Mesothelial cell of epicardium (in vitro differentiated cells): ENCODE data around the gene NTM. TPM values are rescaled to one million over a fixed set of nuclear protein-coding genes. Genes with fewer than 3 reads are reported as not detected.
A peak's percentile ranks its signal among the peaks of the same experiment; 100 is the strongest.

Source experiments
- DNase-seq, 2 experiments: peaks; one replicate each; pipeline ENCODE4 v3.0.0; 2021; ENCODE audit warnings: low spot score in 2 of 2; ENCODE audit not compliant: unreplicated experiment in 2 of 2
- H3K27ac Mint-ChIP-seq: 2 replicates; pipeline ENCODE4 v1.8.0; 2021; ENCODE audit warnings: mixed read lengths
- H3K27me3 Mint-ChIP-seq: 2 replicates; pipeline ENCODE4 v1.8.0; 2021; ENCODE audit warnings: low read depth, mixed read lengths
- H3K36me3 Mint-ChIP-seq: 2 replicates; pipeline ENCODE4 v1.8.0; 2021; ENCODE audit warnings: mixed read lengths
- H3K4me1 Mint-ChIP-seq: 2 replicates; pipeline ENCODE4 v1.8.0; 2021; ENCODE audit warnings: mixed read lengths
- H3K4me3 Mint-ChIP-seq: 2 replicates; pipeline ENCODE4 v1.8.0; 2021; ENCODE audit warnings: mild to moderate bottlenecking, moderate library complexity, mixed read lengths
- H3K9me3 Mint-ChIP-seq: 2 replicates; pipeline ENCODE4 v1.8.0; 2021; ENCODE audit warnings: mixed read lengths
- total RNA-seq: library from RNA; stranded (reverse); gene quantifications from 3 replicates; pipeline ENCODE4 v1.2.1, GENCODE V29; 2021
- TF ChIP-seq, protein P1 (sequence below): fragments of 200-600 bp; sonication (generic); IDR thresholded peaks from one replicate; pipeline ENCODE4 v1.5.0; 2021; ENCODE audit warnings: antibody characterized with exemption; ENCODE audit not compliant: unreplicated experiment

Gene NTM
- total RNA-seq, 1 donor from 2014 or later, result 3.9 TPM

DNA sequence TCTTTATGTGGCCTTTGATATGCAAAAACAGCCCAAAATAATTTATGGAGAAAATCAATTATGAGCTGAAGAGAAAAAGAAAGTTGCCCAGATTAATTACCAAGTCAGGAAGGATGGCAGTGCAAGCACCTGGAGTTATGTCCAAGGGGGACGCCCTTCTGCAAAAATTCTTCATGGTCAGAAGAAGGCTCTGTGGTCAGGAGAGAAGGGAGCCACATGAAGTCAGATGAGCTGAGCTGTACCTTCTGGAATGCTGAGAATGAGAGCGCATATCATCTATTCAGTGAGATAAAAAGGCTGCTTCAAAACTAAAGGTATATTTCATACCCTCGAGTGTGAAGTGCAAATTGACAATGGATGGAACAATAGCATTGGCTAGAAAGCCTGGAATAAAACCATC lies 607.4 kb downstream of the NTM start:
- TF ChIP-seq, protein P1, sequence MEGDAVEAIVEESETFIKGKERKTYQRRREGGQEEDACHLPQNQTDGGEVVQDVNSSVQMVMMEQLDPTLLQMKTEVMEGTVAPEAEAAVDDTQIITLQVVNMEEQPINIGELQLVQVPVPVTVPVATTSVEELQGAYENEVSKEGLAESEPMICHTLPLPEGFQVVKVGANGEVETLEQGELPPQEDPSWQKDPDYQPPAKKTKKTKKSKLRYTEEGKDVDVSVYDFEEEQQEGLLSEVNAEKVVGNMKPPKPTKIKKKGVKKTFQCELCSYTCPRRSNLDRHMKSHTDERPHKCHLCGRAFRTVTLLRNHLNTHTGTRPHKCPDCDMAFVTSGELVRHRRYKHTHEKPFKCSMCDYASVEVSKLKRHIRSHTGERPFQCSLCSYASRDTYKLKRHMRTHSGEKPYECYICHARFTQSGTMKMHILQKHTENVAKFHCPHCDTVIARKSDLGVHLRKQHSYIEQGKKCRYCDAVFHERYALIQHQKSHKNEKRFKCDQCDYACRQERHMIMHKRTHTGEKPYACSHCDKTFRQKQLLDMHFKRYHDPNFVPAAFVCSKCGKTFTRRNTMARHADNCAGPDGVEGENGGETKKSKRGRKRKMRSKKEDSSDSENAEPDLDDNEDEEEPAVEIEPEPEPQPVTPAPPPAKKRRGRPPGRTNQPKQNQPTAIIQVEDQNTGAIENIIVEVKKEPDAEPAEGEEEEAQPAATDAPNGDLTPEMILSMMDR, result no peak
- Mint-ChIP-seq H3K4me1 (peaks cover 14% of the 10 kb centered on the region), H3K36me3 (no peaks in the 10 kb centered on the region), H3K27me3 (peaks cover 80% of the 10 kb centered on the region), H3K4me3 (no peak overlapping the region), H3K27ac (peak overlapping the region; percentile 40), H3K9me3 (no peaks in the 10 kb centered on the region)
- no peak for DNase-seq

GRCh38 chr11:131978351-131978750 lies 607.9 kb downstream of the NTM start:
- Mint-ChIP-seq H3K9me3 (no peaks in the 10 kb centered on the region), H3K27ac (no peak overlapping the region), H3K27me3 (peaks cover 77% of the 10 kb centered on the region), H3K36me3 (no peaks in the 10 kb centered on the region), H3K4me3 (no peak overlapping the region), H3K4me1 (peaks cover 14% of the 10 kb centered on the region)
- DNase-seq, result no peak
- TF ChIP-seq, protein P1, result no peak

DNA sequence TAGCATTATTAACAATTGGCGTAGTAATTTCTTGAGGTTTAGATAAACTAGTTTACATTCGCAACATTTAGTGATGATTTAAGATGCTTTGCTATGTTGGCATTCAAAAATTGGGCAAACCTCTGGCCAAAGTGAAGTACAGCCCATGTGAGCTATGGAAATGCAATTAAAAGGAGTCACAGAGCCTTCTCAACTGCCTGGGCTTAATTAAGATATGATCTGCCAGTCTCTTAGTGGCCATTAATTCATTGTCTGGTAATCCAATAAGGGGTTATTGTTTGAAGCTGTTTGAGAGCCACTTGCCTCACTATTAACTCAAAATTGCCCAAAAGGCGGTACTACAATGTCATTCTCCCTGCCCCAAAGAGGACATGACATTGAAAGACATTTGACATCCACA lies 608.9 kb downstream of the NTM start:
- Mint-ChIP-seq H3K27ac (no peak overlapping the region), H3K36me3 (no peaks in the 10 kb centered on the region), H3K9me3 (peaks cover 7% of the 10 kb centered on the region), H3K4me3 (no peak overlapping the region), H3K27me3 (peaks cover 74% of the 10 kb centered on the region), H3K4me1 (peaks cover 14% of the 10 kb centered on the region)
- TF ChIP-seq, protein P1, result no peak
- no peak for DNase-seq

DNA sequence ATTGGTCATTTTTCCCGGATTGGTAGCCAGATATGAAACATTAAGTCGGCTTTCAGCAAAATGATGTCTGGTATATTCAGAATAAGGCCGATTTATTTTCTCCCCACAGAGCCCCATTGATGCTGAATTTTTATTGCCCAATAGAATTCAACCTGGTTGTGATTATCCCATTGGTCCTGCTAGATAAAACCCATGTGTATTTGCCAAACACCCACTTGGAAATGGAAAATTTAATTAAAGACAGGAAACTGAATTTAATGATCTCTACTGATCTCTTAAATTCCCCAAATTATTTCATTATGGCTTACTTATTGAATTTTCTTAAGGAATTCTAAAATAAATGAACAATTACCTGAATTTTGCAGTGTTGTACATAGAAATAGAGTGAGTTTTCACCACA lies 609.8 kb downstream of the NTM start:
- no peak overlapping the region for H3K27ac Mint-ChIP-seq
- H3K9me3 Mint-ChIP-seq, result peaks cover 7% of the 10 kb centered on the region
- peaks cover 14% of the 10 kb centered on the region for H3K4me1 Mint-ChIP-seq
- DNase-seq, result no peak
- peaks cover 72% of the 10 kb centered on the region for H3K27me3 Mint-ChIP-seq
- TF ChIP-seq, protein P1, result no peak
- H3K4me3 Mint-ChIP-seq, result no peak overlapping the region
- no peaks in the 10 kb centered on the region for H3K36me3 Mint-ChIP-seq

DNA sequence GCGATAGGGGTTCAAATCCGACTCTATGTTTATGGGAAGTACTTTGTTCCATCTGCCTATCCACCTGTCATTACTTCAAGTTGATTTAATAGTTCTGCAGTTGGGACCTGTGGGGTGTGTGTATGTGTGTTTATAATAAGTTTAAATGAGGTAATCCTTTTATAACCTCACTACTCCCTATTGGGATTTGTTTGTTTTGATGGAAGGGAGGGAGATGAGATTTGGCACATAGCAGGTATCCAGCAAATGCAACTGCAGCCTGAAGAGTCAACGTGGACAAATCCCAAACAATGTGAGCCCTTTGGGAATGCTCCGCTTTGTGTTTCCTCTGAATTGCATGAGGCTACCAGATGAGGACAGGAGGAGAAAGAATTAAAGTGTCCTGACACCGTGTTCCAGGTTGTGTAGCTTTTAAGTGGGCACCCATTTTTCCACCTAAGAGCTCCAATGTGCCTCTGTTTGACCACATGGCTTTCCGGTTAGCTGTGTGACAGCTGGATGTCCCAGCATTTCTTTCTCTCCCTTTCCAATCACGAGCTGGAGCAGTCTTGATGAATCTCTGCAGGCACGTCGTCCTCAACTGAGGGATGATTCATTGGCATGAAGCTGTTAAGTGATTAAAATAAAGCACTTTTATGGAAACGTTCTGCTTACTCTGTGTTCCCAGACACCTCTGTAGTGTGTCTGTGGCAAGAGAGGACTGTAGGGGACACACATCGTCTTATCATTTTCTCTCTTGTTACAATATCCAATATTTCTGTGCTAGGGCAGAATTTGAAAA lies 610.7 kb downstream of the NTM start:
- Mint-ChIP-seq H3K27ac (no peak overlapping the region), H3K36me3 (no peaks in the 10 kb centered on the region), H3K4me1 (peaks cover 14% of the 10 kb centered on the region), H3K4me3 (no peak overlapping the region), H3K9me3 (peaks cover 7% of the 10 kb centered on the region), H3K27me3 (peaks cover 69% of the 10 kb centered on the region)
- no peak for DNase-seq
- TF ChIP-seq, protein P1, result no peak
